GM23248 (cell line): ENCODE data around the gene NUP93.

Experiments
- EZH2 ChIP-seq: fragments of 200-600 bp; sonication (generic); IDR thresholded peaks from 2 replicates; pipeline ENCODE4 v1.6.1; 2018; ENCODE audit warnings: antibody characterized with exemption, mild to moderate bottlenecking; ENCODE audit not compliant: insufficient read depth, poor library complexity, severe bottlenecking
- EZH2phosphoT487 ChIP-seq: fragments of 200-600 bp; sonication (generic); IDR thresholded peaks from 2 replicates; pipeline ENCODE4 v1.6.1; 2018; ENCODE audit warnings: antibody characterized with exemption, moderate library complexity, mild to moderate bottlenecking, low read depth; ENCODE audit not compliant: insufficient read depth

DNA sequence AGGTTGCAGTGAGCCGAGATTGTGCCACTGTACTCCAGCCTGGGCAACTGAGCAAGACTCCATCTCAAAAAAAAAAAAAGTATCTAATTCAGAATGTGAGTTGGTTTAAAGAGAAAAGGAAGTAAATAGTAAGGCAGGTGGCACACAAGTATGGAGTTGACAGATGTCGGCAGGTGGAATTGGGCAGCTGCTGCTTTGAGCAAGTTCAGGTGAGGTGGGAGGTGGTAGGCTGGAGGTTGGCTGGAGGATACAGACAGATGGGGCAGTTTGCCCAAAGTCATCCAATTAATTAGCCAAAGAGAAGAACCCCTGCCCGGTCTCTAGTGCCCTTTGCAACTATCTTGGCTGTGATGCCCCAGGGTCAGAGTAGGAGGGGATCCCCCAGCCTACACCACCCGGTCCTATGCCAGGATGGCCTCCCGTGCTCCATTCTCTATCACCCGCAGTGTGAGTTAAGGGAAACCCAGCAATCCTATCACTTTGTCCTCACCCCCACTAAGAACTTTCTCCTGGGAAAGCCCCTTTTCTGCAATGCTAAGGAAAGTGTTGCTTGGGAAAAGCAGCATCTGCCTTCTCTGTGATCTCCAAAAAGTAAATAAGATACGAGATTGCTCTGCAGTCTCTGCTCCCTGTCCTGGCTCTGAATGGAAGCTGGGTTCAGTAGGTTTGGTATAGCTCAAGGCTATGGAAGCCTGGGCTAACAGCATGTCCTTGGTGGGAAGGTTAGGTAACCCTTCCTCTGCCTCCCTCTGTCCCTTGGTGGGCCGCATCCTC, 167.3 kb downstream of the NUP93 start:
- TF ChIP-seq EZH2 (no peak), EZH2phosphoT487 (no peak)
